Measurements from ENCODE around the gene UTF1.

GRCh38 chr10:133211959-133212852 lies 17.8 kb upstream of the UTF1 start:
- TF ChIP-seq CTCF (conservative IDR thresholded peaks at IDR 0.05 in 1 of 2, IDR thresholded peaks at IDR 0.05 in 1 of 2; ENCODE audit: extremely low read depth in 1 of 2, insufficient read depth in 1 of 2, low read depth in 1 of 2, low read length in 2 of 2) (no peak), EZH2 (IDR thresholded peaks at IDR 0.05; ENCODE audit: borderline replicate concordance, low read length) (no peak)

All from mammary epithelial cell (primary cell).